Prostate gland (tissue), 2 donors: ENCODE data around the gene MGME1. TPM values are rescaled to one million over a fixed set of nuclear protein-coding genes. Genes with fewer than 3 reads are reported as not detected.

Experiments
- DNase-seq: peaks from one replicate; pipeline ENCODE4 v3.0.0-alpha.2; 2019; ENCODE audit warnings: low spot score
- H3K27ac ChIP-seq, 2 donors: fragments of 200-600 bp; sonication (generic); 2 replicates each; pipeline ENCODE4 v1.5.1; 2017 to 2019
- H3K27me3 ChIP-seq: fragments of 200-600 bp; sonication (generic); replicated peaks from 2 replicates; pipeline ENCODE4 v1.5.1; 2019; ENCODE audit not compliant: insufficient read depth
- H3K36me3 ChIP-seq, 2 donors: fragments of 200-600 bp; sonication (generic); 1 replicate in 1 of 2; 2 replicates in 1 of 2; pipeline versions ENCODE4 v1.5.1 to v1.8.1; 2017 to 2019
- H3K4me1 ChIP-seq: fragments of 200-600 bp; sonication (generic); replicated peaks from 2 replicates; pipeline ENCODE4 v1.5.1; 2019
- H3K4me3 ChIP-seq, 2 donors: fragments of 200-600 bp; sonication (generic); 2 replicates each; pipeline ENCODE4 v1.5.1; 2017 to 2019
- H3K9me3 ChIP-seq: fragments of 200-600 bp; sonication (generic); 2 replicates; pipeline ENCODE4 v1.5.1; 2017
- POLR2A ChIP-seq: fragments of 450-650 bp; IDR thresholded peaks from one replicate; pipeline ENCODE4 v1.6.1; 2016; ENCODE audit warnings: antibody characterized with exemption, mild to moderate bottlenecking
- POLR2AphosphoS5 ChIP-seq: sonication (generic); formaldehyde crosslinking; IDR thresholded peaks from one replicate; pipeline ENCODE4 v1.6.1; 2017; ENCODE audit warnings: antibody characterized with exemption
- WGBS: methylation state at CpG from one replicate; pipeline ENCODE4 v1.1.5; 2018; 5-methylcytosine and 5-hydroxymethylcytosine counted together
- intact Hi-C: fragments of 100-400 bp; cut with DNase I; formaldehyde crosslinking; loops from one replicate; pipeline ENCODE4 v1.14.2; 2022
- total RNA-seq, 2 donors: library from RNA; depleted of rRNA; stranded (reverse); fragments of >200 nt; gene quantifications; one replicate each; pipeline ENCODE4 v1.1.0, GENCODE V29; 2016
- TF ChIP-seq, protein P1 (sequence below), 4 experiments: fragments of 200-600 bp in 2 of 4; fragments of 450-650 bp in 2 of 4; sonication (generic) in 2 of 4; IDR thresholded peaks; 1 replicate in 3 of 4; 2 replicates in 1 of 4; pipeline ENCODE4 v1.5.1; 2016 to 2019; ENCODE audit warnings: antibody characterized with exemption in 4 of 4, mild to moderate bottlenecking in 2 of 4, moderate library complexity in 2 of 4

The MGME1 gene
- total RNA-seq, 2 donors from 2014 or later = 11.1 to 15.5 TPM

DNA sequence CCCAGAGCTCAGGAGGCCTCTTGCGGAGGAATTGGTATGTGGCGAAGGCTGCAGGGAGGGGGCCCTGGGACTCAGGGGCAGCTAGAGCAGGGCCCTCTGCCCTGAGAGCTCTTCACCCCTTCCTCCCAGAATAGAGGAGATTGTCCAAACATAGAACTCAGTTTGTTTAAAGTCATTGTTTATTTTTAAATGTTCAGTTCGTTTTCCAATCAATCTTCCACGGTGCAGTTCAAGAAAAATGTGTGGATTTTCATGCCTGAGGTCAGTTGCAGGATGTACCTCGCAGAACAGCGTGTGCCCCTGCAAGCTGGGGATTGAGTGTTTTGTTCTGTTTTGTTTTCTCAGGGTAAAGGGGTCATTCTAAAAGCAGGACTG, 37.2 kb downstream of the MGME1 start:
- Histone ChIP-seq H3K4me3 (no peak overlapping the region), H3K27ac (peak overlapping the region; percentile 43 to 47), H3K4me1 (no peaks in the 10 kb centered on the region), H3K9me3 (no peaks in the 10 kb centered on the region), H3K27me3 (no peaks in the 10 kb centered on the region), H3K36me3 (no peaks in the 10 kb centered on the region)
- intact Hi-C loops = loop anchor here (10.0 kb wide), 1 partner anchor 129 kb away; the partner anchor contains the start of genes KAT14 and PET117
- 44% methylated on average over 6 of the region's 6 CpGs for WGBS
- DNase-seq = no peak
- peak; percentile 13 for TF ChIP-seq POLR2AphosphoS5
- TF ChIP-seq, protein P1, sequence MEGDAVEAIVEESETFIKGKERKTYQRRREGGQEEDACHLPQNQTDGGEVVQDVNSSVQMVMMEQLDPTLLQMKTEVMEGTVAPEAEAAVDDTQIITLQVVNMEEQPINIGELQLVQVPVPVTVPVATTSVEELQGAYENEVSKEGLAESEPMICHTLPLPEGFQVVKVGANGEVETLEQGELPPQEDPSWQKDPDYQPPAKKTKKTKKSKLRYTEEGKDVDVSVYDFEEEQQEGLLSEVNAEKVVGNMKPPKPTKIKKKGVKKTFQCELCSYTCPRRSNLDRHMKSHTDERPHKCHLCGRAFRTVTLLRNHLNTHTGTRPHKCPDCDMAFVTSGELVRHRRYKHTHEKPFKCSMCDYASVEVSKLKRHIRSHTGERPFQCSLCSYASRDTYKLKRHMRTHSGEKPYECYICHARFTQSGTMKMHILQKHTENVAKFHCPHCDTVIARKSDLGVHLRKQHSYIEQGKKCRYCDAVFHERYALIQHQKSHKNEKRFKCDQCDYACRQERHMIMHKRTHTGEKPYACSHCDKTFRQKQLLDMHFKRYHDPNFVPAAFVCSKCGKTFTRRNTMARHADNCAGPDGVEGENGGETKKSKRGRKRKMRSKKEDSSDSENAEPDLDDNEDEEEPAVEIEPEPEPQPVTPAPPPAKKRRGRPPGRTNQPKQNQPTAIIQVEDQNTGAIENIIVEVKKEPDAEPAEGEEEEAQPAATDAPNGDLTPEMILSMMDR (IDR thresholded peaks at IDR 0.05) = no peak

DNA sequence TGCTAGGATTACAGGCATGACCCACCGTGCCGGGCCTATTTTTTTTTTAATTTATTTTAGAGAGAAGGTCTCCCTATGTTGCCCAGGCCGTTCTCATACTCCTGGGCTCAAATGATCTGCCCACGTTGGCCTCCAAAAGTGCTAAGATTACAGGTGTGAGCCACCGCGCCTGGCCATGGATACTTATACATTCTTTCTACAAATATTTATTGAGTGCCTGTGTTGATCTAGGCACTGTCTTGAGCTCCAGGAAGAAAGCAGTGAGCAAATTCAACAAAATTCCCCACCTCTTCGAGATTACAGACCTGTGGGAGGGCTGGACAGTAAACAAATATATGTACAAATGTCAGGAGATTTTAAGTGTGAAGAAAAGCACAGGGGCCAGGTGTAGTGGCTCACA, 37.9 kb downstream of the MGME1 start:
- intact Hi-C loops = loop anchor here (10.0 kb wide), 1 partner anchor 128 kb away; the partner anchor contains the start of genes KAT14 and PET117
- peak; percentile 12 for TF ChIP-seq POLR2AphosphoS5
- TF ChIP-seq, protein P1 (IDR thresholded peaks at IDR 0.05) = no peak
- TF ChIP-seq POLR2A = no peak

DNA sequence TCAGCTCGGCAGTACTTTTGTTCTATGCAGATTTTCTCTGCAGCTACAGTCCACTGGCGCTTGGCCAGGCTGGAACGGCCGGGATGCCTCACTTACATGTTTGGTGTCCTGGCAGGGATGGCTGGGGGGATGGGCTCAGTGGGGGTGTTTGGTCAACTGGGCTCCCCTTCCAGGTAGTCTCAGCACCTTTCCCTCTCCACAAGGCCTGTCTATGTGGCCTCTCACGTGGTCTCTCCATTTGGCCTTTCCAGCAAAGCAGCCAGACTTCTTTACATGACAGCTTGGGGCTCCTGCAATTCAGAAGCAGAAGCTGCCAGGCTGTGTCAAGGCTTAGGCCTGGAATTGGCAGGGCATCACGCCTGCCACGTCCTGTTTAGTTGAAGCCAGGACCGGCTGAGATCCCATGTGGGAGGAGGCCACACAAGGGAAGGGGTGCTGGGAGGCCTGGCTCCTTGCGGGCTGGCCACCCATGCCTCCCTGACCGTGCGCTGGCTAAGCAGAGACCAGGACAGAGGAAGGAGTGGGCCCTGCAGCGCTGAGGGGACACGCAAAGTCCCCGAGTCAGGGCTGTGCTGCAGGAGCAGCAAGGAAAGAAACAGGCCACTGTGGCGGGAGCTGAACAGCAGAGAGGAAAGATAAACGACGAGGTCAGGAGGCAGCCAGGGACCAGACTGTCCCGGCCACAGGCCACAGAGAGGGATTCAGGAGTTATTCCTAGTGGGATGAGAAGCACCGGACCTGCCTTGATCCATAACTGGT, 38.9 kb downstream of the MGME1 start:
- intact Hi-C loops = loop anchor here (10.0 kb wide), 1 partner anchor 127 kb away; the partner anchor contains the start of genes KAT14 and PET117
- Histone ChIP-seq H3K27ac (peak overlapping the region; percentile 29 to 47), H3K9me3 (no peaks in the 10 kb centered on the region), H3K36me3 (no peaks in the 10 kb centered on the region), H3K4me3 (no peak overlapping the region), H3K4me1 (no peaks in the 10 kb centered on the region), H3K27me3 (no peaks in the 10 kb centered on the region)
- TF ChIP-seq POLR2AphosphoS5 (no peak), POLR2A (no peak)
- TF ChIP-seq, protein P1 (IDR thresholded peaks at IDR 0.05) = no peak
- DNase-seq = peak; percentile 24
- WGBS = 52% methylated on average over 19 of the region's 19 CpGs

More for the DNA sequence above, 37.9 kb downstream of the MGME1 start:
- peak overlapping the region in 1 of 2 donors; percentile 39 for H3K27ac ChIP-seq
- no peaks in the 10 kb centered on the region for H3K36me3 ChIP-seq
- no peaks in the 10 kb centered on the region for H3K9me3 ChIP-seq
- 69% methylated on average over 7 of the region's 7 CpGs for WGBS
- no peaks in the 10 kb centered on the region for H3K4me1 ChIP-seq
- no peak overlapping the region for H3K4me3 ChIP-seq
- no peaks in the 10 kb centered on the region for H3K27me3 ChIP-seq
- DNase-seq = no peak

DNA sequence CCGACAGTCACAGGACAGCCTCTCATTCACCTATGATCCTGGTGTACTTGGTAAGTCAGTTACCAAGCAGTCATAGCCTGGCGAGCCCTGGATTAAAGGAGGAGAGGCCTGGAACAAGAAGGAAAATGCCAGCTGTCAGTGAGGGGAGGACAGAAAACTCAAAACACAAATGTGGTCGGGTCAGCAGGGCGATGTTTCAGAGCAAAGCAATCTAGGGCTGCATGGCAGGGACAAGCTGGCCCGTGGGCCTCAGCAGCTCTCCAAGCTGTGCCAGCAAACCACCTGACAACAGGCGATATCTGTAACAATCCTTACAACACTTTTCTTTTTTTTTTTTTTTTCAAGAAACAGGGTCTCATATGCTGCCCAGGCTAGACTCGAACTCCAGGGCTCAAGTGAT, 40.3 kb downstream of the MGME1 start:
- H3K4me1 ChIP-seq = no peaks in the 10 kb centered on the region
- H3K36me3 ChIP-seq = no peaks in the 10 kb centered on the region
- H3K27me3 ChIP-seq = no peaks in the 10 kb centered on the region
- no peaks in the 10 kb centered on the region for H3K9me3 ChIP-seq
- no peak for TF ChIP-seq POLR2A
- TF ChIP-seq, protein P1 (IDR thresholded peaks at IDR 0.05) = no peak
- no peak for TF ChIP-seq POLR2AphosphoS5
- H3K27ac ChIP-seq = no peak overlapping the region
- intact Hi-C loops = loop anchor here (10.0 kb wide), 1 partner anchor 126 kb away; the partner anchor contains the start of genes KAT14 and PET117
- no peak for DNase-seq
- no peak overlapping the region for H3K4me3 ChIP-seq
- 96% methylated on average over 7 of the region's 7 CpGs for WGBS

DNA sequence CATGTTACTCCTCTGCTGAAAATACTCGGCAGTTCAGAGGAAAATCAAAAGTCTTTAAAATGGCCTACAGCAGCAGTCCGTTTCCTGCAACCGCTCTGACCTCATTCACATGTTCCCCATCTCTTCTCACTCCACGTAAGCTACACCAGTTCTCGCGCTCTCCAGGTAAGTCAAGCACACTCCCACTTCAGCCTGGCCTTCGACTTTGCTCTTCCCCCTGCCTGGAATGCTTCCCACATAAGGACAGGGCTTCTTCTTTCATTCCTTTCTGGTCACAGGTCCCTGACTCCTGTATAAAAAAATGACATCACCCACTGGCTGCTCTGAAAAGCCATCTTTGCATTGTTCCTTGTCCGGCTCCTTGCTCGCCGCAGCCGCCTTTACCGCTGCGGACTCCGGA, 42.7 kb downstream of the MGME1 start:
- WGBS = 89% methylated on average over 14 of the region's 14 CpGs

More for the DNA sequence above, 42.7 kb downstream of the MGME1 start:
- TF ChIP-seq POLR2A = no peak
- TF ChIP-seq POLR2AphosphoS5 = no peak
- TF ChIP-seq, protein P1 (IDR thresholded peaks at IDR 0.05) = no peak
- DNase-seq = no peak
- Histone ChIP-seq H3K36me3 (no peaks in the 10 kb centered on the region), H3K4me3 (no peak overlapping the region), H3K27ac (no peak overlapping the region), H3K4me1 (no peaks in the 10 kb centered on the region), H3K27me3 (no peaks in the 10 kb centered on the region), H3K9me3 (no peaks in the 10 kb centered on the region)
- intact Hi-C loops = no loop called here
